ENCODE data around the gene RPTOR.

DNA sequence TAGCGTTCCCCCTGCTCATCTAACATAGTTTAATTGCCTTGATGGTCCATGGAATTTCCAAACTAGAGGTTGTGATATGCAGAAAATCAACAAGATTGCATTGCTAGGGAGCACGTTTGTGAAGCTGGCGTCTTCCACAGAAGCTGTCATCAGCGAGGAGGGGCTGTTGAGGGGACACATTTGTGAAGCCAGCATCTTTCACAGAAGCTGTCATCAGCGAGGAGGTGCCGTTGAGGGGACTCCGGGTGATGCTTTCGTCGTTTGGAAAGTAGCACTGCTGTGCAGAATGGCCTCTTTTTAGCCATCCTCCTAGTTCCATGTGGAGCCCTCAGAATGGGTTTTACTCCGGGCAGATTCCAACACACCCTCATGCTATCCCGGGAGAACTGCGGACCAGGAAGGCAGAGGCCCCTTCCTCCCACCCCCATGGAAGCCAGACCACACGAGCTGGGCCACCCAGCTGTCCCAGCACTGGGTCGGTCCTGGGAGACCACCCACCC is 327.4 kb downstream of the RPTOR start:
- no peak for TF ChIP-seq POLR2A (IDR thresholded peaks at IDR 0.05; ENCODE audit: low read depth, low read length)
- TF ChIP-seq POLR2AphosphoS5 (IDR thresholded peaks at IDR 0.05; ENCODE audit: low read depth, low read length) = no peak
- no peak for TF ChIP-seq TAF1 (IDR thresholded peaks at IDR 0.05; ENCODE audit: low read depth, low read length)
- TF ChIP-seq SPI1 (IDR thresholded peaks at IDR 0.05; ENCODE audit: low read depth, low read length) = no peak
- TF ChIP-seq PAX5 (IDR thresholded peaks at IDR 0.05; ENCODE audit: insufficient read depth, low read length, severe bottlenecking) = no peak
- TF ChIP-seq POU2F2 (IDR thresholded peaks at IDR 0.05; ENCODE audit: low read depth, low read length) = no peak

Data from GM12891 (cell line).